PFSK-1 (cell line): ENCODE data around the gene SLC12A8.

ENCODE experiments used
- FOXP2 ChIP-seq: optimal IDR thresholded peaks from 2 replicates; pipeline ENCODE3; 2011; ENCODE audit warnings: borderline replicate concordance, control low read depth, inconsistent platforms; ENCODE audit not compliant: insufficient read depth; ENCODE audit errors: extremely low read length, extremely low read depth
- POLR2AphosphoS5 ChIP-seq: IDR thresholded peaks from 2 replicates; pipeline ENCODE4 v1.6.1; 2012; ENCODE audit warnings: low read depth, mild to moderate bottlenecking, control low read depth, low read length, moderate library complexity
- REST ChIP-seq, 2 experiments: IDR thresholded peaks; 2 replicates each; pipeline versions ENCODE4 v1.6.1 to v1.8.0; 2011 to 2012; ENCODE audit warnings: low read depth in 2 of 2, low read length in 2 of 2, control low read depth in 1 of 2, inconsistent platforms in 1 of 2, mild to moderate bottlenecking in 1 of 2, moderate library complexity in 1 of 2; ENCODE audit not compliant: insufficient read depth in 1 of 2
- SIN3A ChIP-seq: IDR thresholded peaks from 2 replicates; pipeline ENCODE4 v1.6.1; 2012; ENCODE audit warnings: mild to moderate bottlenecking, low read length, moderate library complexity, borderline replicate concordance; ENCODE audit not compliant: insufficient read depth
- TAF1 ChIP-seq: IDR thresholded peaks from 2 replicates; pipeline ENCODE4 v1.6.1; 2012; ENCODE audit warnings: low read length, control low read depth, borderline replicate concordance; ENCODE audit not compliant: insufficient read depth

Gene SLC12A8

GRCh38 chr3:125073390-125073905, 139.1 kb downstream of the SLC12A8 start:
- TF ChIP-seq REST (IDR thresholded peaks at IDR 0.05; ENCODE audit: insufficient read depth in 1 of 2, low read depth in 2 of 2, low read length in 2 of 2), result no peak
- no peak for TF ChIP-seq POLR2AphosphoS5
- no peak for TF ChIP-seq TAF1
- no peak for TF ChIP-seq FOXP2
- TF ChIP-seq SIN3A, result no peak

- TF ChIP-seq SIN3A, result no peak
- TF ChIP-seq FOXP2, result no peak
- no peak for TF ChIP-seq POLR2AphosphoS5
- TF ChIP-seq REST (IDR thresholded peaks at IDR 0.05; ENCODE audit: insufficient read depth in 1 of 2, low read depth in 2 of 2, low read length in 2 of 2), result no peak
- TF ChIP-seq TAF1, result no peak
Measured at GRCh38 chr3:125072749-125073389, 139.7 kb downstream of the SLC12A8 start.

- TF ChIP-seq SIN3A, result no peak
Measured at GRCh38 chr3:125072301-125072700, 140.2 kb downstream of the SLC12A8 start.

- TF ChIP-seq FOXP2, result no peak
- no peak for TF ChIP-seq TAF1
- TF ChIP-seq SIN3A, result no peak
- TF ChIP-seq REST (IDR thresholded peaks at IDR 0.05; ENCODE audit: insufficient read depth in 1 of 2, low read depth in 2 of 2, low read length in 2 of 2), result no peak
- TF ChIP-seq POLR2AphosphoS5, result no peak
Measured at GRCh38 chr3:125069968-125070745, 142.4 kb downstream of the SLC12A8 start.

GRCh38 chr3:125069452-125069851, 143.1 kb downstream of the SLC12A8 start:
- no peak for TF ChIP-seq TAF1
- TF ChIP-seq FOXP2, result no peak
- TF ChIP-seq POLR2AphosphoS5, result no peak

- no peak for TF ChIP-seq POLR2AphosphoS5
- TF ChIP-seq REST (IDR thresholded peaks at IDR 0.05; ENCODE audit: insufficient read depth in 1 of 2, low read depth in 2 of 2, low read length in 2 of 2), result no peak
- no peak for TF ChIP-seq TAF1
- TF ChIP-seq FOXP2, result no peak
- no peak for TF ChIP-seq SIN3A
Measured at GRCh38 chr3:125068265-125068664, 144.3 kb downstream of the SLC12A8 start.
